ENCODE results near the gene C10orf105.
A peak's percentile ranks its signal among the peaks of the same experiment; 100 is the strongest.

The C10orf105 gene

DNA sequence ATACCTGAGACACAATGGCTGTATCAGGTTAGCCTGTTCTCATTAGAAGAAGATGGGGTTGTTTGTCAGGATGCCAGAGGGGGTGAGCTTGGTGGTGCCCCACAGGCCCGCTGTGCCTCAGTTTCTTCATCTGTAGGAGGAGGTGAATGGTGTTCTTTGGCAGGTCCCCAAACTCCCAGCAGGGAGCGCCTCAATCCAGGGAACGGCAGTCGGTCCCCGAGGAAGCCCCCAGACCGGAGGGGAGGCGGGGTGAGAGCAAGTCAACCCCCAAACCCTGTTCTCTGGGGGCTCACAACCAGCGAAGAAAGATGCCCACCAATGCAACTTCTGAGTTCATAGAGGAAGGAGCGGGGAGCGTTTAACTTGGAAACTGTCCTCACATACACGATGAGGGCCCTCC is 16.0 kb downstream of the C10orf105 start:
- Histone ChIP-seq H3K4me1 (ENCODE audit: control extremely low read depth in 1 of 4, control insufficient read depth in 4 of 4, insufficient read depth in 4 of 4, low read length in 3 of 4) (peaks cover 0 to 18% (median 7%) of the 10 kb centered on the region in 4 experiments), H3K9me3 (ENCODE audit: control extremely low read depth in 1 of 5, control insufficient read depth in 4 of 5, insufficient read depth in 2 of 5, low read depth in 1 of 5, low read length in 4 of 5) (no peaks in the 10 kb centered on the region), H3K4me3 (ENCODE audit: control insufficient read depth in 1 of 7, extremely low read depth in 1 of 7, insufficient read depth in 4 of 7, low read depth in 2 of 7, low read length in 6 of 7) (no peak overlapping the region), H3K27me3 (replicated peaks in 2 of 5; ENCODE audit: control insufficient read depth in 4 of 5, insufficient read depth in 5 of 5, low read length in 4 of 5) (no peaks in the 10 kb centered on the region), H3K27ac (ENCODE audit: insufficient read depth in 1 of 2, low read depth in 1 of 2, low read length in 2 of 2, poor library complexity in 1 of 2, severe bottlenecking in 2 of 2) (no peak overlapping the region), H3K36me3 (ENCODE audit: control insufficient read depth in 4 of 4, insufficient read depth in 4 of 4, low read length in 3 of 4) (no peaks in the 10 kb centered on the region)
- DNase-seq = no peak
- CTCF ChIA-PET = interaction anchor here (1.1 to 1.2 kb wide), 3 partner anchors 9 to 51 kb away, joined by 3 to 6 read pairs (median 3); no protein-coding TSS in a partner anchor
- 89% methylated on average over 11 of the region's 11 CpGs for WGBS (ENCODE audit: insufficient coverage)
- POLR2A ChIA-PET = no interaction called here

GRCh38 chr10:71701496-71702132 is 18.0 kb downstream of the C10orf105 start:
- CTCF ChIA-PET = interaction anchor here (0.8 to 1.8 kb wide), 6 partner anchors 7 to 387 kb away, joined by 3 to 4 read pairs (median 3); no protein-coding TSS in a partner anchor
- no peak for DNase-seq
- Histone ChIP-seq H3K9me3 (ENCODE audit: control extremely low read depth in 1 of 5, control insufficient read depth in 4 of 5, insufficient read depth in 2 of 5, low read depth in 1 of 5, low read length in 4 of 5) (no peaks in the 10 kb centered on the region), H3K36me3 (ENCODE audit: control insufficient read depth in 4 of 4, insufficient read depth in 4 of 4, low read length in 3 of 4) (no peaks in the 10 kb centered on the region), H3K4me3 (ENCODE audit: control insufficient read depth in 1 of 7, extremely low read depth in 1 of 7, insufficient read depth in 4 of 7, low read depth in 2 of 7, low read length in 6 of 7) (no peak overlapping the region), H3K27me3 (replicated peaks in 2 of 5; ENCODE audit: control insufficient read depth in 4 of 5, insufficient read depth in 5 of 5, low read length in 4 of 5) (no peaks in the 10 kb centered on the region), H3K4me1 (ENCODE audit: control extremely low read depth in 1 of 4, control insufficient read depth in 4 of 4, insufficient read depth in 4 of 4, low read length in 3 of 4) (peaks cover 0 to 19% (median 3%) of the 10 kb centered on the region in 4 experiments), H3K27ac (ENCODE audit: insufficient read depth in 1 of 2, low read depth in 1 of 2, low read length in 2 of 2, poor library complexity in 1 of 2, severe bottlenecking in 2 of 2) (no peak overlapping the region)
- POLR2A ChIA-PET = no interaction called here
- WGBS (ENCODE audit: insufficient coverage) = 87% methylated on average over 9 of the region's 11 CpGs

GRCh38 chr10:71700731-71701368 is 18.7 kb downstream of the C10orf105 start:
- ChIA-PET CTCF (interaction anchor here (0.8 to 1.8 kb wide), 7 partner anchors 8 to 386 kb away, joined by 3 to 4 read pairs (median 3); no protein-coding TSS in a partner anchor), POLR2A (no interaction called here)
- Histone ChIP-seq H3K4me3 (ENCODE audit: control insufficient read depth in 1 of 7, extremely low read depth in 1 of 7, insufficient read depth in 4 of 7, low read depth in 2 of 7, low read length in 6 of 7) (no peak overlapping the region), H3K36me3 (ENCODE audit: control insufficient read depth in 4 of 4, insufficient read depth in 4 of 4, low read length in 3 of 4) (no peaks in the 10 kb centered on the region), H3K9me3 (ENCODE audit: control extremely low read depth in 1 of 5, control insufficient read depth in 4 of 5, insufficient read depth in 2 of 5, low read depth in 1 of 5, low read length in 4 of 5) (no peaks in the 10 kb centered on the region), H3K27ac (ENCODE audit: insufficient read depth in 1 of 2, low read depth in 1 of 2, low read length in 2 of 2, poor library complexity in 1 of 2, severe bottlenecking in 2 of 2) (no peak overlapping the region), H3K27me3 (replicated peaks in 2 of 5; ENCODE audit: control insufficient read depth in 4 of 5, insufficient read depth in 5 of 5, low read length in 4 of 5) (no peaks in the 10 kb centered on the region), H3K4me1 (ENCODE audit: control extremely low read depth in 1 of 4, control insufficient read depth in 4 of 4, insufficient read depth in 4 of 4, low read length in 3 of 4) (peaks cover 0 to 26% (median 5%) of the 10 kb centered on the region in 4 experiments)
- WGBS (ENCODE audit: insufficient coverage) = 98% methylated on average over 7 of the region's 11 CpGs
- DNase-seq = no peak

DNA sequence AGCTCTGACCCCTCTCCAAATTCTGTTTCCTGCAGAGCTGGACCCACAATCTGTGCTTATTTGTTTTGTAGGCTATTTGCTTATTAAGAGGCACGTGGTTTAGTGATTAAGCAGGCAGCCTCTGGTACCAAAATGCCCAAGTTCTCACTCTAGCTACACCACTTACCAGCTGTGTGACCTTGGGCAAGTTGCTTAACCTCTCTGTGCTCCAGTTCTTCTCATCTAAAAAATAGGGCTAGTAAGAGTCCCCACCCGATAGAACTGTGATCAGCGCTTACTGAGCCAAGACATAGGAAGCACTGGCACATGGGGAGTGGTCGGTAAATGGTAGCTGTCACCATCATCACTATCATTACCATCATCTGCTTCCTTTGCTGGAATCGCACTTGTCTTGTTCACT is 20.8 kb downstream of the C10orf105 start:
- CTCF ChIA-PET = interaction anchor here (1.0 to 7.3 kb wide), 18 partner anchors 8 to 389 kb away, joined by 3 to 108 read pairs (median 5); partner anchors contain the start of gene VSIR
- H3K27me3 ChIP-seq (replicated peaks in 2 of 5; ENCODE audit: control insufficient read depth in 4 of 5, insufficient read depth in 5 of 5, low read length in 4 of 5) = no peaks in the 10 kb centered on the region
- no peak overlapping the region for H3K27ac ChIP-seq (ENCODE audit: insufficient read depth in 1 of 2, low read depth in 1 of 2, low read length in 2 of 2, poor library complexity in 1 of 2, severe bottlenecking in 2 of 2)
- no peak overlapping the region for H3K4me3 ChIP-seq (ENCODE audit: control insufficient read depth in 1 of 7, extremely low read depth in 1 of 7, insufficient read depth in 4 of 7, low read depth in 2 of 7, low read length in 6 of 7)
- DNase-seq = no peak
- WGBS (ENCODE audit: insufficient coverage) = 69% methylated on average over 3 of the region's 5 CpGs
- no peaks in the 10 kb centered on the region for H3K9me3 ChIP-seq (ENCODE audit: control extremely low read depth in 1 of 5, control insufficient read depth in 4 of 5, insufficient read depth in 2 of 5, low read depth in 1 of 5, low read length in 4 of 5)
- POLR2A ChIA-PET = interaction anchor here (1.2 kb wide), 1 partner anchor 10 kb away, joined by 4 read pairs; no protein-coding TSS in a partner anchor
- H3K36me3 ChIP-seq (ENCODE audit: control insufficient read depth in 4 of 4, insufficient read depth in 4 of 4, low read length in 3 of 4) = no peaks in the 10 kb centered on the region
- H3K4me1 ChIP-seq (ENCODE audit: control extremely low read depth in 1 of 4, control insufficient read depth in 4 of 4, insufficient read depth in 4 of 4, low read length in 3 of 4) = peaks cover 0 to 48% (median 22%) of the 10 kb centered on the region in 4 experiments

DNA sequence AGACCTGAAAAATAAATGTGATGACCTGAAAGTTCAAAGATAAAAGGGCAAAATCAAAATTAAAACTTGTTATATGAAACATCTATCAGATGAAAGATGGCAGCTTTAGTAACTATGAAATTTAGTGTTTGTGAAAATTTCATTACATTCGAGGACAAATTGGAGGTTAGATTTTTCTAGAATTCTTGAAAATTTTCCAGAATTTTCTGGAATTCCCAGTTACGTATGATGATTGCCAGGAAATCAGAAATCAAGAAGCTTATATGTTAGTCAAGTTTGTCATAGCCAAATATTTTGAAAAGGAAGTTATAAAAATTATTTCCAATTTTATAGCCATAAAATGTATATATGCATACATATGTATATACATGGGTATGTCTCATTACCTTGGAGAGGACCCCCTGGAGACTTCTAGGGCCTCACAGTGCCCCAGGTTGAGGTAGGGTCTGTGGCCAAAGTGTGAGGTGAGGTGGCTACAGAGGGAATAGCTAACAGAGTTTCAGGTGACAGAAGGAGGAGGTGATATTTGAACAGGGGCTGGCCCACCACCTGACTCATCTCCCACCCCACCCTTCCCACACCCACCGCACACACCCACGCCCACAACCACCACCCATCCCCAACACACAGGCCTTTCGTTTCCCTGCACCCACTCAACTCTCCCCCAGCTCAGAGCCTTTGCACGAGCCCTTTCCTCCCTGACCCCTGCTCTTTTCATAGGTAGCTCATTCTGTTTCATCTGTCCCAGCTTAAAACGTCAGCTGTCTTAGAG is 21.5 kb downstream of the C10orf105 start:
- Histone ChIP-seq H3K36me3 (ENCODE audit: control insufficient read depth in 4 of 4, insufficient read depth in 4 of 4, low read length in 3 of 4) (no peaks in the 10 kb centered on the region), H3K27me3 (replicated peaks in 2 of 5; ENCODE audit: control insufficient read depth in 4 of 5, insufficient read depth in 5 of 5, low read length in 4 of 5) (no peaks in the 10 kb centered on the region), H3K4me1 (ENCODE audit: control extremely low read depth in 1 of 4, control insufficient read depth in 4 of 4, insufficient read depth in 4 of 4, low read length in 3 of 4) (peaks cover 0 to 53% (median 24%) of the 10 kb centered on the region in 4 experiments), H3K9me3 (ENCODE audit: control extremely low read depth in 1 of 5, control insufficient read depth in 4 of 5, insufficient read depth in 2 of 5, low read depth in 1 of 5, low read length in 4 of 5) (no peaks in the 10 kb centered on the region), H3K4me3 (ENCODE audit: control insufficient read depth in 1 of 7, extremely low read depth in 1 of 7, insufficient read depth in 4 of 7, low read depth in 2 of 7, low read length in 6 of 7) (no peak overlapping the region), H3K27ac (ENCODE audit: insufficient read depth in 1 of 2, low read depth in 1 of 2, low read length in 2 of 2, poor library complexity in 1 of 2, severe bottlenecking in 2 of 2) (no peak overlapping the region)
- WGBS (ENCODE audit: insufficient coverage) = 94% methylated on average over 3 of the region's 7 CpGs
- DNase-seq = no peak
- POLR2A ChIA-PET = interaction anchor here (1.2 kb wide), 1 partner anchor 10 kb away, joined by 4 read pairs; no protein-coding TSS in a partner anchor
- CTCF ChIA-PET = interaction anchor here (0.8 to 7.3 kb wide), 29 partner anchors 9 to 389 kb away, joined by 3 to 108 read pairs (median 5); partner anchors contain the start of gene VSIR

GRCh38 chr10:71696628-71697326 is 22.8 kb downstream of the C10orf105 start:
- CTCF ChIA-PET = interaction anchor here (0.8 to 7.3 kb wide), 33 partner anchors 9 to 390 kb away, joined by 3 to 108 read pairs (median 5); partner anchors contain the start of genes C10orf105 and VSIR
- Histone ChIP-seq H3K4me1 (ENCODE audit: control extremely low read depth in 1 of 4, control insufficient read depth in 4 of 4, insufficient read depth in 4 of 4, low read length in 3 of 4) (peaks cover 0 to 52% (median 24%) of the 10 kb centered on the region in 4 experiments), H3K9me3 (ENCODE audit: control extremely low read depth in 1 of 5, control insufficient read depth in 4 of 5, insufficient read depth in 2 of 5, low read depth in 1 of 5, low read length in 4 of 5) (no peaks in the 10 kb centered on the region), H3K27ac (ENCODE audit: insufficient read depth in 1 of 2, low read depth in 1 of 2, low read length in 2 of 2, poor library complexity in 1 of 2, severe bottlenecking in 2 of 2) (no peak overlapping the region), H3K4me3 (ENCODE audit: control insufficient read depth in 1 of 7, extremely low read depth in 1 of 7, insufficient read depth in 4 of 7, low read depth in 2 of 7, low read length in 6 of 7) (no peak overlapping the region), H3K36me3 (ENCODE audit: control insufficient read depth in 4 of 4, insufficient read depth in 4 of 4, low read length in 3 of 4) (no peaks in the 10 kb centered on the region), H3K27me3 (replicated peaks in 2 of 5; ENCODE audit: control insufficient read depth in 4 of 5, insufficient read depth in 5 of 5, low read length in 4 of 5) (no peaks in the 10 kb centered on the region)
- peak; percentile 37 to 69 (median 47) for DNase-seq
- POLR2A ChIA-PET = no interaction called here
- WGBS (ENCODE audit: insufficient coverage) = 74% methylated on average over 8 of the region's 10 CpGs
